Stomach (tissue), 9 donors: ENCODE results near the gene DCP2. TPM values are rescaled to one million over a fixed set of nuclear protein-coding genes. Genes with fewer than 3 reads are reported as not detected.

Source experiments
- DNase-seq, 2 donors: peaks; one replicate each; pipeline versions ENCODE4 v3.0.0 to v3.0.0-alpha.2; 2013 to 2019
- H3K27ac ChIP-seq, 5 donors: fragments of 200-600 bp in 4 of 5; sonication (generic) in 4 of 5; one replicate each; pipeline ENCODE4 v1.5.1; 2013 to 2019; ENCODE audit warnings: mild to moderate bottlenecking in 1 of 5, moderate library complexity in 1 of 5
- H3K27me3 ChIP-seq, 3 donors: fragments of 200-600 bp; sonication (generic); one replicate each; pipeline ENCODE4 v1.5.1; 2017 to 2019; ENCODE audit warnings: mixed run types in 1 of 3
- H3K36me3 ChIP-seq, 4 donors: fragments of 200-600 bp; sonication (generic); 1 replicate in 3 of 4; 2 replicates in 1 of 4; pipeline ENCODE4 v1.5.1; 2016 to 2019
- H3K4me1 ChIP-seq, 4 donors: fragments of 200-600 bp; sonication (generic); one replicate each; pipeline ENCODE4 v1.5.1; 2016 to 2019
- H3K4me3 ChIP-seq, 4 donors: fragments of 200-600 bp; sonication (generic) in 3 of 4; one replicate each; pipeline ENCODE4 v1.5.1; 2016 to 2019; ENCODE audit warnings: mild to moderate bottlenecking in 1 of 4
- H3K9me3 ChIP-seq, 4 donors: fragments of 200-600 bp; sonication (generic); one replicate each; pipeline ENCODE4 v1.5.1; 2016 to 2019
- CTCF ChIP-seq, 7 experiments: fragments of 450-650 bp in 4 of 7; fragments of 200-600 bp in 3 of 7; sonication (generic) in 3 of 7; IDR thresholded peaks; one replicate each; pipeline ENCODE4 v1.5.1; 2016 to 2019; ENCODE audit warnings: antibody characterized with exemption in 7 of 7, control low read depth in 2 of 7, mild to moderate bottlenecking in 1 of 7
- EP300 ChIP-seq: sonication (generic); formaldehyde crosslinking; IDR thresholded peaks from one replicate; pipeline ENCODE4 v1.6.1; 2017; ENCODE audit warnings: antibody characterized with exemption
- POLR2A ChIP-seq, 4 donors: fragments of 450-650 bp; IDR thresholded peaks; one replicate each; pipeline ENCODE4 v1.6.1; 2016; ENCODE audit warnings: antibody characterized with exemption in 4 of 4, control low read depth in 2 of 4, mild to moderate bottlenecking in 1 of 4, moderate library complexity in 1 of 4
- POLR2AphosphoS5 ChIP-seq, 3 donors: sonication (generic); formaldehyde crosslinking; IDR thresholded peaks; one replicate each; pipeline ENCODE4 v1.6.1; 2016; ENCODE audit warnings: antibody characterized with exemption in 3 of 3
- WGBS, 5 donors: extraction: QIAGEN DNeasy Blood & Tissue Kit in 3 of 5; methylation state at CpG; one replicate each; pipeline versions ENCODE4 v1.1.5 to v1.1.7; 2013 to 2018; 5-methylcytosine and 5-hydroxymethylcytosine counted together
- intact Hi-C: fragments of 100-400 bp; cut with DNase I; formaldehyde crosslinking; loops from one replicate; pipeline ENCODE4 v1.15.1; 2023; ENCODE audit warnings: low total_unique reads
- polyA plus RNA-seq, 3 donors: library from polyadenylated mRNA; stranded (reverse); fragments of 200-250 nt; gene quantifications; one replicate each; pipeline ENCODE4 v1.2.3, GENCODE V29; 2013
- total RNA-seq, 5 donors: library from RNA; depleted of rRNA; stranded (reverse); fragments of >200 nt; gene quantifications; one replicate each; pipeline versions ENCODE4 v1.1.0 to v1.2.3, GENCODE V29; 2014 to 2016
- donor health status: healthy with polysubstance abuse.
- donor health status: Bipolar disorder and iron deficiency.
- donor health status: healthy.

The DCP2 gene
- total and polyA plus RNA-seq, 8 donors = 5.3 to 61.3 (median 7.2) TPM

DNA sequence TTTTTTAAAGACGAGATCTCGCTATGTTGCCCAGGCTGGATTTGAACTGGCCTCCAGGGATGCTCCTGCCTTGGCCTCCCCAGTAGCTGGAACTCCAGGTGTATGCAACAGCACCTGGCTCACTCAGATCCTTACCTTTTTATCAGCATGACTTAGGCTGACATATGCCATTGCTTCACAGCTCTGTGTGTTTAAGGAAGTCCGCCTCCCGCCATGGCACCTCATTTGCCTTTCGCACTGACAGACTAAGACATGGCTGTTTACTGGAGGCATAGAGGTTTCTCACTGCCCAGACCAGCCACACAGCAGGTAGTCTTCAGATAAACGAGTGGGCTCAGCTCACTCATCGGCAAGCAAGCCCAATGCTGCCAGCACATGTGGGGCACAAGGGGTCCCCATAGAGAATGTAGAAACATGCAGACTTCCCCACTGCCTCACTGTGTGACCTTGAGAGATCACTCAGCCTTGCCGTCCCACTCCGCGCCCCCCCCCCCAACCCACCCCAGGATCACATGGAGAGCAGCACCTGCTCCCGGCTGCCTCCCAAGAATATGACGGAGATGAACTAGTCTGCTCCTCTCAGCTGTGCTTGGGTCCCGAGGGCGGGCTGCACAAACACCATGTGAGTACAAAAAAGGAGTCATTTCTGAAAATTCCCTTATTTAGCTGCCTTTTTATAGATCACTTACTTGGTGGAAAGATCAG lies 62.8 kb downstream of the DCP2 start:
- no peak for DNase-seq
- Histone ChIP-seq H3K4me1 (peaks cover 0 to 14% (median 6%) of the 10 kb centered on the region in 4 donors), H3K27ac (no peak overlapping the region), H3K4me3 (no peak overlapping the region), H3K36me3 (peaks cover 0 to 18% (median 8%) of the 10 kb centered on the region in 4 donors), H3K9me3 (no peaks in the 10 kb centered on the region), H3K27me3 (no peaks in the 10 kb centered on the region)
- TF ChIP-seq POLR2AphosphoS5 (IDR thresholded peaks at IDR 0.05) = no peak
- WGBS, 5 donors = 80 to 89% (median 86%) methylated on average over 8 to 14 of the region's 14 CpGs
- intact Hi-C loops = no loop called here

GRCh38 chr5:113039934-113040285 lies 63.3 kb downstream of the DCP2 start:
- no peak for DNase-seq
- 81 to 94% (median 89%) methylated on average over 4 of the region's 4 CpGs for WGBS, 5 donors
- no peak overlapping the region for H3K4me3 ChIP-seq
- H3K9me3 ChIP-seq = no peaks in the 10 kb centered on the region
- TF ChIP-seq POLR2A (IDR thresholded peaks at IDR 0.05) = no peak
- no peak for TF ChIP-seq CTCF (IDR thresholded peaks at IDR 0.05)
- no peak for TF ChIP-seq EP300
- no peak for TF ChIP-seq POLR2AphosphoS5 (IDR thresholded peaks at IDR 0.05)
- peaks cover 0 to 14% (median 6%) of the 10 kb centered on the region in 4 donors for H3K4me1 ChIP-seq
- no peak overlapping the region for H3K27ac ChIP-seq
- intact Hi-C loops = no loop called here
- peaks cover 0 to 18% (median 8%) of the 10 kb centered on the region in 4 donors for H3K36me3 ChIP-seq
- no peaks in the 10 kb centered on the region for H3K27me3 ChIP-seq

- no peak for DNase-seq
- Histone ChIP-seq H3K27ac (no peak overlapping the region), H3K27me3 (no peaks in the 10 kb centered on the region), H3K9me3 (no peaks in the 10 kb centered on the region), H3K4me1 (peaks cover 0 to 14% (median 6%) of the 10 kb centered on the region in 4 donors), H3K36me3 (peaks cover 0 to 18% (median 8%) of the 10 kb centered on the region in 4 donors), H3K4me3 (no peak overlapping the region)
- TF ChIP-seq CTCF (IDR thresholded peaks at IDR 0.05) (no peak), POLR2A (IDR thresholded peaks at IDR 0.05) (no peak), EP300 (no peak), POLR2AphosphoS5 (IDR thresholded peaks at IDR 0.05) (no peak)
- intact Hi-C loops = no loop called here
- WGBS, 5 donors = 75 to 89% (median 89%) methylated on average over 6 of the region's 6 CpGs
Observed at GRCh38 chr5:113040672-113041260, 64.2 kb downstream of the DCP2 start.

DNA sequence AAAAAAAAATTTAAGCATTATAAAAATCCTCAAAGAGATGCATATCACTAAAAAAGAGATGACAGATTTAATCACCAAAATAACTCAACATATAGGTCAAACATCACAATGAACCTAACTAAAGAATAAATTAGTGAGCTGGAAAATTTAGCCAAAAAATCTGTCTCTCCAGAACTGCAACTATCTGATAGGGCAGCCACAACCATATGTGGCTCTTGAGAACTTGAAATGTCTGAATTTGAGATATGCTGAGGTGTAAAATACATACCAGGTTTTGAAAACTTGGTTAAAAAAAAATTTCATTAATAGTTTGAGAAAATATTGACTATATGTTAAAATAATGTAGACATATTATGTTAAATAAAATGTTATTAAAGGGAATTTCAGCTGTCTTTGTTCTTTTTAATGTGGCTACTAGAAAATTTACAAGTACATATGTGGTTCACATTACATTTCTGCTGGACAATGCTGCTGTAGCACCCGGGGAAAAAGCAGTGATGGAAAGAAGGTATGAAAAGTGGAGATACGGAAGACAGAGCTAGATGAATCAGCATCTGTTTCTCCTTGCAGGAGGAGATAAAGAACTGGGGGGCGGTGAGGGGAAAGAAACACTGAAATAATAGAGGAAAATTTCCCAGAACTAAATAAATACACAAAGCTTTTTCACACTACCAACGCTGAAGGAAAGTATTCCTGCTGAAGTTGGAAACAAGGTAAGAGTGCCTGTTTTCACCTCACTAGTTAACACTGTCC lies 66.1 kb downstream of the DCP2 start:
- intact Hi-C loops = no loop called here
- H3K27ac ChIP-seq = peak overlapping the region in 1 of 5 donors; percentile 24
- H3K4me1 ChIP-seq = peaks cover 0 to 14% (median 6%) of the 10 kb centered on the region in 4 donors
- H3K4me3 ChIP-seq = no peak overlapping the region
- peaks cover 0 to 21% (median 7%) of the 10 kb centered on the region in 4 donors for H3K36me3 ChIP-seq
- no peaks in the 10 kb centered on the region for H3K9me3 ChIP-seq
- no peaks in the 10 kb centered on the region for H3K27me3 ChIP-seq
- no peak for TF ChIP-seq CTCF (IDR thresholded peaks at IDR 0.05)
- TF ChIP-seq POLR2AphosphoS5 (IDR thresholded peaks at IDR 0.05) = no peak
- no peak for TF ChIP-seq POLR2A (IDR thresholded peaks at IDR 0.05)
- TF ChIP-seq EP300 = no peak
- DNase-seq = no peak
- WGBS, 5 donors = 69 to 83% (median 75%) methylated on average over 4 of the region's 4 CpGs
